ENCODE data around the gene BET1.

GRCh38 chr7:93958216-93958615, 45.9 kb downstream of the BET1 start:
- no peak for TF ChIP-seq CTCF (IDR thresholded peaks at IDR 0.05)
- TF ChIP-seq POLR2A (IDR thresholded peaks at IDR 0.05), result no peak
